GM21423 (cell line): ENCODE measurements around the gene NOXO1.

Experiments
- ATAC-seq: cut with Tn5 transposase; IDR thresholded peaks from one replicate; pipeline ENCODE4 v1.9.1; 2021; ENCODE audit warnings: mild to moderate bottlenecking, moderate library complexity; ENCODE audit not compliant: unreplicated experiment

Gene NOXO1

DNA sequence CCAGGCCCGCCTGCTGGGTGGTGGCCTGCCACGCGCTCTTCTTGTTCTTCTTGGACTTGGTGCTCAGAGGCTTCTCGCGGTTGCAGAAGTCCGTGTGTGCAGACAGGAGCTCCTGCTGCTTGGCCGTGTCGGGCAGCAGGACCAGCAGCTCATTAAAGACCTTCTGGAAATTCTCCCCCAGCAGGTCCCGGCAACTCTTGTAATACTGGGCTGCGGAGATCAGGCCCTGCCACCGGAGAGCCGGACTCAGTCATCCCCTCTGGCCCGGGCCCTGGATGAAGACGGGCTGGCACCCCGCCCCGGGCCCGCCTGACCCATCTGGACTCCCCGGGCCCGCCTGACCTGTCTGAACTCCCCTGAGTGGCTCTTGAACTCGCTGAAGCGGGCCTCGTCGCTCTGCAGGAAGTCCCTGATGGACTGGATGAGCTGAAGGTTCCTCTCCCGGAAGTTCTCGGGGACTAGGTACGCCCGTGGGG lies 17.1 kb upstream of the NOXO1 start:
- ATAC-seq, result no peak

DNA sequence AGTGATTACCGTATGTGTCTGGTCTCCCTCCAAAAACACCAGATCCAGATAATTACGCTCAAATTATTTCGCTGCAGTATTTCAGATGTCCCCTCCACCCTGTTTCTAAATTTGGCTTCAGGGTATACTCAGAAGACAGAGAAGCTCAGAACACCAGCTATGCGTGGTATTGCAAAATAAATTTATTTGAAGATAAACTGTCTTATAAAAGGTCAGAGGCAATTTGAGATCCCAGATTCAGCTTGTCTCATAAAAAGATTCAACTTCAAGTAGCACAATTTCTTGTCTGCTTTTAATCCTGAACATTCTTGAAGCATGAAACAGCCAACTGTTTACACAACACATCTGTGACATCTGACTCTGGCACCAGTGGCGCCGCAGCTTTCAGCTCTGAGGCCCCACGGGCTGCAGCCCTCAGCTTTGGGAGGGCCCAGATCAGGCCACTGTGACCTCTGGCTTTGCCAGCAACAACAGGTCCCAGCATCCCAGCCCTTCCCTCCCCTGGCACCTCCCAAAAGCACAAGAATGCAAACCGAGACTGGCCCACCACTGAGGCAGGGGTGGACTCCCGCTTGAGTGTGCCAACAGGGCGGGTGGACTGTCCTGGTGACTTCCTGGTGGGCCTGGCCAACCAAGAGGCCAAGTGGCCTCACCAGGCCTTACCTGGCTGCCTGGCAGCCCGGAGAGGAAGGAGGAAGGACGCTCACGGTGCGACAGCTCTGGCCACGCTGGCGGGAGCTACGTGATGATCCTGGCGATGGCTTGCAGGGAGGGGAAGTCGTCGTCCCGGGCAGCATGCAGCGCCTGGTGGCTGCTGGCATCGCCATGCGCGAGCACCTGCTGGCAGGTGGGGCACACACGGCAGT lies 16.5 kb upstream of the NOXO1 start:
- no peak for ATAC-seq

DNA sequence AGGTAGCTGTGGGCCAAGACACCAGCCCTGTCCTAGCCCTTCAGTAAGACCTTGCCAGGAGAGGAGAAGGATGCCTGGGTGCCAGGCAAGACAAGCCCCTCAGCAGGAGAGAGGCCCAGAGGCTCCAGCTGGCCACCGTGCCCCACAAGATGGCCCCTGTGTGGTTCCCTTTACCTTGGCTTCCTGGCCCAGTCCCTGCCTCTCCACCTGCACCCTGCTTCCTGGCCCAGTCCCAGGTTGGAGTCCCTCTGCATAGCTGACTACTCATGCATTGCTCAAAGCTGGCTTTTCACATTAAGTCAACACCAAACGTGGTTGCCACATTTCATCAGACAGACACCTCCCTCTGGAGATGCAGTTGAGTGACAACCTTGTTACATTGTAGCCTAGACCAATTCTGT lies 12.5 kb upstream of the NOXO1 start:
- ATAC-seq, result no peak

DNA sequence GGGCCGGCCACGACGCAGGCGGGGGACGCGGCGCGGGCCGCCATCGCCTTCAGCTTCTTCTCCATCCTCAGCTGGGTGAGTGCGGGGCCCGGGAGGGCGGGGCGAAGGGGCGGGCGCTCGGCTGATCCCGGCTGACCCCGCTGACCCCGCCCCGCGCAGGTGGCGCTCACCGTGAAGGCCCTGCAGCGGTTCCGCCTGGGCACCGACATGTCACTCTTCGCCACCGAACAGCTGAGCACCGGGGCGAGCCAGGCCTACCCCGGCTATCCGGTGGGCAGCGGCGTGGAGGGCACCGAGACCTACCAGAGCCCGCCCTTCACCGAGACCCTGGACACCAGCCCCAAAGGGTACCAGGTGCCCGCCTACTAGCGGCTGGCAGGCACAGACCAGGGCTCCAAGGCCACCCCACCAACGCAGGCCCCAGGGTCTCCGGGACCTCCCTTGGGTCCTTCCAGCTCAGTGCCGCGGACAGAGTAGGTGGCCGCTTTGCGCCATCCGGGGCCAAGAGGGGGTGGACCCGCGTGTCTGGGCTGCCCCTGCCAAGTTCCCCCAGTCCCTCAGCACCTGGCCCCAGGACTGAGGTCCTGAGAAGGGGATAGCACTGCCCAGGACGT lies 11.5 kb upstream of the NOXO1 start:
- no peak for ATAC-seq

DNA sequence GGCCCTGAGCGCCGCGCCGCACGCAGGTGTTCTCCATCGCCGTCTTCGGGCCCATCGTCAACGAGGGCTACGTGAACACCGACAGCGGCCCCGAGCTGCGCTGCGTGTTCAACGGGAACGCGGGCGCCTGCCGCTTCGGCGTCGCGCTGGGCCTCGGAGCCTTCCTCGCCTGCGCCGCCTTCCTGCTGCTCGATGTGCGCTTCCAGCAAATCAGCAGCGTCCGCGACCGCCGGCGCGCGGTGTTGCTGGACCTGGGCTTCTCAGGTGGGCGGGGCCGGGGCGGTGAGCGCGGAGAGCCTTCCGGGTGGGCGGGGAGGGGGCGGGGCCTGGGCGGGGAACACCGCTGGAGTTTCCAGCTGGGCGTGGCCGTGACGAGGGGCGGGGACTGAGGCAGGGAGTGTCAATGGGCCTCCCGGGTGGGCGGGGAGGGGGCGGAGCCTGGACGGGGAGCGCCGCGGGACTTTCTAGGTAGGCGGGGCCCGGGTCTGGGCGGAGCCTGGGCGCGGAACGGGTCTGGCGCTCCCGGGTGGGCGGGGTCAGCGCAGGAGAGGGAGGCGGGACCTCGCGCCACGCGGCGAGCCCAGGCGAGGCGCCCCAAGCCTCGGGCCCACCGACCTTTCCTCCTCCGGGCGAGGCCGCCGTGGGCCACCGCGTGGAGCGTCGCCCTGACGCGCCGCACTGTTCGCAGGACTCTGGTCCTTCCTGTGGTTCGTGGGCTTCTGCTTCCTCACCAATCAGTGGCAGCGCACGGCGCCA lies 10.9 kb upstream of the NOXO1 start:
- peak; percentile 53 for ATAC-seq

DNA sequence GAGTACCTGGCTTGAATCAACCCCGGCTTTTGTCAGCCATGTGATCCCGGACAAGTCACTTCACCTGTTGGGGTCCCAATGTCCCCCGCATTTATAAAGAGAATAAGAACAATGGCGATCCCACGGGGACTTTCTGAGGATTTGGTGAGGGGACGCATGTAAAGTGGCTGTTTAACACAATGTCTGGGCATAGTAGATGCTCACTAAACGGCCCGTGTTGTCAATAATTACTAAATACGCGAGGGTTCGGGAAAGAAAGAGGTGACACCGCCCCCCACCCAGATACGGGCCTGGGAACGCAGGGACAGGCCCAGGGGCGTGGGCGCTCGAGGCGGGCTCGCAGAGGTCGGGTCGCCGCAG lies 10.3 kb upstream of the NOXO1 start:
- no peak for ATAC-seq

DNA sequence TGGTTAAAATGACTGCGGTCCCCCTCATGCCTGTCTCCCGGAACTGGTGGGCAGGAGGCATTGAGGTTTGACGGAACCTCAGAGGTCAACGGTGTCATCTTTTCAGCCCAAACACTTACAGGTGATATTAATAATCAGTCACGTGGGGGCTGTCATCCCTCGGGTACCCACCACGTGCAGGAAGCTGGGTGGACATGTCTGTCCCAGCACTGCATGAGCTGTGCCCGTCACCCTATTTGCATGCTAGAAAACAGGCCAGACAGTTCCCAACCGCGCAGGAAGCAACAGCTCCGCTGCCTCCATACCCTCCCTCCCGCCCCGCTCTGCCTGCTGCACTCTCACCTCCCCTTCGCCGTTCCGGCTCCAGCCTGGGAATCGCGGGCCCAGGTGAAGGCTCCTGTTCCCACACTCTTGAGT lies 9.9 kb upstream of the NOXO1 start:
- peak; percentile 37 for ATAC-seq

DNA sequence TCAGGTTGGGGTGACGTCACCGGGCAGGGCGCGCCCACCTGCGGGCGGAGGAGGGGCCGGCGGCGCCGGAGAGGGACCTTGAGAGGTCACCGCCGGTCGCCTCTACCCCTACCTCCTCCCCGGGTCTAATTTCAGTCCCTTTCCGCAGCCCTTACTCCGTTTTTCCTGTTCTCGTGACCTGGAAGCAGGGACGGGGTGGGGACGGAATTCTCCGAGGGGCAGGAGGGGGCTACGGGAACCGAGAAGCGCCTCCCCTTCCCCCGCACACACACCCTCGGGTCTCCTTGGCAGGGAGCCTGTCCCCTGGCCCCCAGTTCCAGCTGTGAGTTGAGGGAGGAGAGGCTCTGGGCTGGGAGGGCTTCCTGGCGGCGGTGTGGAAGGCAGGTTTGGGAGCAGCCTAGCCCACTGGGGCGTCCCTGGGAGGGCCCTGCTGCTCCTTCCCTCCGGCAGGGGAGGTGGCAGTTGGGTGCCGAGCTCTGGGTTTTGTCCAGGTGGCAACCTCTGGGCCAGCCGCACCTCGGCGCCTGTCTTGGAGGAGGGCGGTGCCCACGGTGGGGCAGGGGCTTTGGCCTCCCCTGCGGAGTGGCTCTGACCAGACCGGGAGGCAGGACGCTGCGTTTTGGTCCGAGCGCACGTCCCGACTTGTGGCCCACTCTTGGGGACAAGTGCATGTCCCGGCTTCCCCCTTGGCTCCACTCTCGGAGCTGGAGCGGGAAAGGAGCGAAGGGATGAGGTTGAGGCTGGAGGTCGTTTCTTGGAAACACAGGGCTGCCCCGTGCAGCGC lies 9.3 kb upstream of the NOXO1 start:
- ATAC-seq, result no peak

DNA sequence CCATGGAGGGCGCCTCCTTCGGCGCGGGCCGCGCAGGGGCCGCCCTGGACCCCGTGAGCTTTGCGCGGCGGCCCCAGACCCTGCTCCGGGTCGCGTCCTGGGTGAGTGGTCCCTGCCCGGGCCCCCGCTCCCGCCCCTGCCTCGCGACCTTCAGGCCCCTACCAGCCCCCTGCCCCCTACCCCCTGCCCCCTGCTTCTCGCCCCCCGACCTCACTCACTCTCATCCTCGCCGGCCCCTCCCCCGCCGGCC lies 8.8 kb upstream of the NOXO1 start:
- ATAC-seq, result no peak

DNA sequence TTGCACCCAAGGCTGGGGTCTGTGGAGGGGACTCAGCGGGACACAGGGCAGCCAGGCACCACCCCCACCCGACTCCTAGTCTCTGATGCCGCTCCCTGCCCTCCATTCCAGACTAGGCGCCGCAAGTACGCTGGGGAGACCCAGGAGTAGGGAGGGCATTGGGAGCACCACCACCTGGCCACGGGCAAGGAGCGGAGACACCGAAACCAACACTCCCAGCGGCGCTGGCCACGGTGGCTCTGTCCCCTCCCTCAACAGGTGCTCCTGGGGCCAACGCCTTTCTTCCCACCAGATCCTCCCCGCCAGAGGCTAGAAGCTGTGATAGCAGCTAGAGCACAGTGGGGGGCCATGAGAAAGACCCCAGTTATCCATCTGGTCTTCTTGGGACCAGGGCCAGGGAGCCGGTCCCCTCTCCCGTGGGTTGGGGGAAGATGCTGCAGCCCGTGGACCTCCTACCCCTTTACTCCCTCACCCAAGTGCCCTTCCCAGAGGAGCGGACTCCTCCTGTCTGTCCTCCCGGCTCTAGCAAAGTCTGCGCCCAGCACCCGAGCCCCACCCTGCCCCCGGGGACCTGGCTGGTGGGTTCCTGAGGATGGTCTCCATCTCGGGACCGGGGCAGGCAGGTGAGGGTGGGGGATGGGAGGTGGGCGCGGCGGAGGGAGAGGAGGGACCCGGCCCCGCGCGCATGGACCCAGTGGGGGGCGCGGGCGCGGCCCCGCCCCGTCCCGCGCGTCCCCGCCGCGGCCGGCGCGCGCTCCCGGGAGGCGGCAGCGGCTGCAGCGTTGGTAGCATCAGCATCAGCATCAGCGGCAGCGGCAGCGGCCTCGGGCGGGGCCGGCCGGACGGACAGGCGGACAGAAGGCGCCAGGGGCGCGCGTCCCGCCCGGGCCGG lies 8.2 kb upstream of the NOXO1 start, which contains the start of gene SYNGR3:
Gene SYNGR3 (plus strand): TSS at position 762 of the 892 bp plus-strand sequence. CDS start 133 bp downstream, outside the sequence.
- no peak for ATAC-seq

DNA sequence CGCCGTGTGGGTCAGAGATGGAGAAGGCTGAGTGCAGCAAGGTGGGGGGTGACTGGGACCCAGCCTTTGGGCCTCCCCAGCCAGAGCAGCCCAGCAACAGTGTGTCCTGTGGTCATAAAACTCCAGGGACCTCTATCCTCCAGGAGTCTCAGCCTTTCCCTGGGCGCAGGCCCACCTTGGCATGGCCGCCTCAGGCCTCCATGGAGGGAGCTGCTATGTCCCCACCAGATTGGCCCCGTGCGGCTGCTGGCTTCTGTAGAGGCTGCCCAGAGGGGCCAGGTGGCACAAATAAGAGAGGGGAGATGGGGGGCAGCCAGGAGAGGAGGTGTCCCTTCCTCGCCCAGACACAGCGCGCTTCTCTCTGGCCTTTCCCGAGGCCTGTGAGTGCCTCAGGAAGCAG lies 5.9 kb upstream of the NOXO1 start:
- no peak for ATAC-seq

DNA sequence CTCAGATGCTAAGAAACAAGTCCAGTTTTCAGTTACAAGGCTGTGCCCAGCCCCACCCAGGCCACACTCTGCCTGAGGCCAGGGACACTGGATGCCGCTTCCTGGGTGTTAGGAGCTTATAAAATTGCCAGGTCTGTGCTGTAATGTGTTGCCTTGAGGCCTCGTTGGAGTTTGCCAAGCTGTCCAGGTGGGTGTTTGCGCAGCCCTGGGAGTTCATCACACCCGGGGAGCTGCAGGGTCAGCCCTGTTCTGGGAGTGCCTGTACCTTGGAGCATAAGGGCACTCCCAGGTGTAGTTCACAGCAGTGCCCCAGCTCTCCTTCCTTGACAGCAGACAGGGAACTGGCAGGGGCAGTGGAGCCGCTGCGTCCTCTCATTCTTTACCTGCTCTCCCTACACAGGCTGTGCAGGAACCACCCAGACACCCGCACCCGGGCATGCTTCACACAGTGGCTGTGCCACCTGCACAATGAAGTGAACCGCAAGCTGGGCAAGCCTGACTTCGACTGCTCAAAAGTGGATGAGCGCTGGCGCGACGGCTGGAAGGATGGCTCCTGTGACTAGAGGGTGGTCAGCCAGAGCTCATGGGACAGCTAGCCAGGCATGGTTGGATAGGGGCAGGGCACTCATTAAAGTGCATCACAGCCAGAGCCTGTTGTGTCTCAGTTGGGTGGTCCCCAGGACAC lies 4.3 kb upstream of the NOXO1 start:
- ATAC-seq, result no peak

DNA sequence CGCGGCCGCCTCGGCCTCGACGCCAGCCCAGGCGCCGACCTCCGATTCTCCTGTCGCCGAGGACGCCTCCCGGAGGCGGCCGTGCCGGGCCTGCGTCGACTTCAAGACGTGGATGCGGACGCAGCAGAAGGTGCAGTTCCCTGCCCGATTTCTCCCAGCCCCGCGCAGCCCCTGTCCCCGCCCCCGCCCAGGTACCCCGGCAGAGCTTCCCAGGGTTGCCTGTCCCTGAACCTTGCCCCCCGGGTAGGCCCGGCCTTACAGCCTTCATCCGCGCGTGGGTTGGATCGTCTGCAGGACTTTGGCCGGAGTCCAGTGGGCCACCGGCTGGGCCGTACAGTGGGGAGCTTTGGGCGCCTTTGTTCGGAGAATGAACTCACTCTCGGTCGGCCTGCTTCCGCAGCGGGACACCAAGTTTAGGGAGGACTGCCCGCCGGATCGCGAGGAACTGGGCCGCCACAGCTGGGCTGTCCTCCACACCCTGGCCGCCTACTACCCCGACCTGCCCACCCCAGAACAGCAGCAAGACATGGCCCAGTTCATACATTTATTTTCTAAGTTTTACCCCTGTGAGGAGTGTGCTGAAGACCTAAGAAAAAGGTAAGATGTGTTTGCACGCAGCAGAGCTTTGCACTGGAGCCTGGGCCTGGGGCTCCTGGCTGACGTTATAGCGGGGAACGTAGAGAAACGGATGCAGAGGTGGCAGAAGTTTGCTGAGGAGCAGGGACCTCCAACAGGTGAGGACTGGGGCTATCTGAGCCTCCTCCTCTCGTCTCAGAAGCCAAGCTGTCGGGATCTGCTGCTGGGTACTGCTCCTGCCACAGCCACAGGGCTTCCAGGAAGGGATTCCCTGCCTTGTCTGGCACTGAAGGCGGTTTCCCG lies 3.3 kb upstream of the NOXO1 start:
- ATAC-seq, result no peak

DNA sequence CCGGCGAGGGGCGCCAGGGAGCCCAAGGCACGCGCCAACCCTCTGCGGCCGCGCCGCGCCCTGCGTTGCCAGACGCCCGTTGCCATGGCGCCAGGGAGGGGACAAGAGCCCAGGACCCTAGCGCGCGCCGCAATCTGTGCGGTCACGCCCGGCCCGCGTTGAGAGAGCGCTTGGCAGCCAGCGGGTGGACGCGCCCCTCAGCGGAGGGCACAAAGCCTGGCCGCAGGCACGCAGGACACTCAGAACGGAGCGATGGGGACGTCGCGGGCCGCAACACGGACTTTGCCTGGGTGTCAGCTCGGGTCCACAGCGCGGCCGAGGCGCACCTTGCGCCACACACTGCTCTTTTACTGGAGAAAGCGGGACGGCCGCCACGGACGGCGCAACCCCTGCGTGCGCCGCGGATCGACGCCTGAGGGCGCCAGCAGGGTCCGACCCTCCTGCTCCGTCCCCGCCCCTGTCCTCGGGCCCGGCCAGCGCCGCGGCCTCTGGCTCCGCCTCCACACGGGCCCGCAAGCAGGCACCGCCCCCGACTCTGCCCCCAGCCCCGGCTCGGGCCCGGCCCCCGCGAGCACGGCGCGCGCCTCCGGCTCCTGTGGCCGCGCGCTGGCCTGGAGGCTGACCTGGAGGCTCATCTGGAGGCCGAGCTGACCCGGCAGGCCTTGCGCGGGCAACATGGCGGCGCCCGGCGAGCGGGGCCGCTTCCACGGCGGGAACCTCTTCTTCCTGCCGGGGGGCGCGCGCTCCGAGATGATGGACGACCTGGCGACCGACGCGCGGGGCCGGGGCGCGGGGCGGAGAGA lies 2.5 kb upstream of the NOXO1 start, which contains the start of gene GFER:
Gene GFER (plus strand): TSS at position 650 of the 803 bp plus-strand sequence. CDS start 26 bp downstream, at position 676.
- peak; percentile 73 for ATAC-seq

DNA sequence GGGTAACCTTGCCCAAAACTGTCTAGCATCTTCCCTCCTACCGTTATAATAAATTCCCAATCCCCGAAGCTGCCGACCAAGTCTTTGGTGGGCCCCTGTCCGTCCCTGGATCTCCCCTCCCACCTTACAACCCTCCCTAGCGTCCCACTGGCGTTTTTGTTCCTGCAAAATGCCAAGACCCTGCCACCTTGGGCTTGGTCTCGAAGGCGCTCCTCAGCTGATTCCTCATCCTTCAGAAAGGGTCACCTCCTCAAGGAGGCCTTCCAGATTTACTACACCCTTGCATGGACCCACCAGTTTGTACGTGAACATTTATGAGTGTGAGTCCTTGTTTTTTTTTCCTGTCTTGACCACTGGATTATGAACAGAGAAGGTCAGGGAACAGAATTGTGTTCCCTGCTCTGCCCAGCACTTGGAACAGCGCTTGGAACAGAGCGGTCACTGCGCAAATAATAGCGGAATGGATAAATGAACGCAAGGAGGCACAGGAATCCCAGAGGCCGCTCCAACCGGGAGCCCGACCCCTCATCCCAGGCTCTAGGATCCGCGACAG lies 1.8 kb upstream of the NOXO1 start:
- no peak for ATAC-seq

DNA sequence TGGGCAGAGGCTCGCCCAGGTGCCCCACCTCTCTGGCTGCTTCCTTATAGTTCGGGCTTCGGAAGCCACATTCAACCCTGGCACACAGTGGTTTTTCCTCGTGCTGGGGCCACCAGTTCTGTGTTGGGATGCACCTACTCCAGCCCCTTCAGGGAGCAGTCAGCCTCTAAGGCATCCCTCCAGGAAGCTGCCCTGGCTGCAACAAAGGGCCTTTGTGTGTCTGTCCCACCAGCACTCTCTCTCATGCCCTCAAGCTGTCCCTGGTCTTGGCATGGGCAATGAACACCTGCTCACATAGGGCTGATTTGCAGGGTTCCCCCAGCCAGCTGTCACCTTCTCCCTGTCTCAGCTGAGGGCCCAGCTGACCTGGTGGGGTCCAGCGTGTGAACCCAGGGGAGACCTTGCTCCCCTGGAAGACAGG lies 754 bp upstream of the NOXO1 start:
- no peak for ATAC-seq

DNA sequence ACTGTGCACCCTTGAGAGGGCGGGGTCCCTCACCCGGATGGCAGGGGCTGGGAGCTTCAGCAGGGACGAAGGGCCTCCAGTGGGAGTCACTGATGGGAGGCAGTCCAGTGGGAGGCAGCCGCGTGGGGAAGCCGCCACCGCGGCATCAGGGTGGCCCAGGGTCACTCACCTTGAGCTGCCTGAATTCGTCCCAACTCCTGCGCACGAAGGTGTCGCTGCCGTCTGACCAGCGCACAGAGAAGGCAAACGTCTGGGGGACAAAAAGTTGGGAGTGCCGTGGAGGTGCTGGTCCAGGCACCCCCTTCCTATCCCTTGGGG lies 540 bp downstream of the NOXO1 start:
- ATAC-seq, result no peak
